ENCODE data around the gene KAZALD1. TPM values are rescaled to one million over a fixed set of nuclear protein-coding genes. Genes with fewer than 3 reads are reported as not detected.

KAZALD1 gene
- total RNA-seq = under 1 TPM; 0.25 to 0.28 TPM

GRCh38 chr10:101061624-101062231 lies at the start of gene KAZALD1:
KAZALD1 (plus strand) TSS chr10:101061989; CDS start chr10:101062593, 604 bp downstream.
- Mint-ChIP-seq H3K9me3 (no peaks in the 10 kb centered on the region), H3K27me3 (peaks cover 49% of the 10 kb centered on the region), H3K27ac (peak within 1 kb of the TSS; percentile 91), H3K4me3 (peak within 1 kb of the TSS; percentile 97), H3K4me1 (peaks cover 24% of the 10 kb centered on the region), H3K36me3 (peaks cover 2% of the 10 kb centered on the region)
- DNase-seq = no peak

DNA sequence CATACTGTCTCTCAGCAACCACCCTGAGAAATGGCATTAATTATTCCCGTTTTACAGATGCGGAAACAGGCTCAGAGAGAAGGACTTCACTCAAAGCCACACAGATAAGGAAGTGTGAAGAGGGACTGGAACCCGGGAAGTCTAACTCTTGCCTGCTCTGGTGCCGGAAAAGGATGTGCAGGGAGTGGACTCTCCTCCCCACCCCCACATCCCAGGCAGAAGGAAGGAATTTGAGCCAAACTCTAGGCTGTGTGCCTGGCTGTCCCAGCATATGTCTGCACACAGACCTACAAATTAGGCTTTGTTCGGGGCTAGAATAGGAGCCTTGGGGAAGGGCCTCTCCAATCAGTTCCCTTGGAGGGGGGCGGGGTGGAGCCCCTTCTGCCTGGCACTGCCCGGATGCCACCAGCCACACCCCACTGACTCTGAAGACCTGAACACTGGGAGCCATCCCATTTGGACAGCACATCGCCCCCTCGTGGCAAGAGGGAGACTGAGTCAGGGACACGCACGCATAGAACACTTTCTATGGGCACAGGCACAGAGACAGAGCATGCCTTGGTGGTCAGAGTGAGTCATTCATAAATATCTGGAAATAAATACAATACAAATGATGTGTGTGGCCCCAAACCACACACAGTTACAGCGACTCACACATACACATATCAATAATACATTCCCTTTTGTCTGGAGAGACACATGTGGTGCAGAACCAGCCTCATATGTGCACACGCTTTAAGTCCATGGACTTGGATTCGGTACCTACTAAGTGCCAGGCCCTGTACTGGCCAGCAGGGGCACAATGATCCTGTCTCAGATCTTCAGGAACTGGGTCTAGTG lies 49.0 kb upstream of the KAZALD1 start:
- Mint-ChIP-seq H3K27ac (peak overlapping the region; percentile 64), H3K4me1 (peaks cover 20% of the 10 kb centered on the region), H3K27me3 (peaks cover 40% of the 10 kb centered on the region), H3K9me3 (no peaks in the 10 kb centered on the region), H3K36me3 (no peaks in the 10 kb centered on the region), H3K4me3 (no peak overlapping the region)
- peak; percentile 80 for DNase-seq

- peak overlapping the region; percentile 64 for H3K27ac Mint-ChIP-seq
- H3K4me3 Mint-ChIP-seq = peak overlapping the region; percentile 50
- DNase-seq = no peak
- peaks cover 22% of the 10 kb centered on the region for H3K4me1 Mint-ChIP-seq
- H3K36me3 Mint-ChIP-seq = no peaks in the 10 kb centered on the region
- no peaks in the 10 kb centered on the region for H3K9me3 Mint-ChIP-seq
- H3K27me3 Mint-ChIP-seq = peaks cover 45% of the 10 kb centered on the region
Observed at GRCh38 chr10:101013365-101013825, 48.4 kb upstream of the KAZALD1 start.

- peak; percentile 75 for DNase-seq
- Mint-ChIP-seq H3K9me3 (no peaks in the 10 kb centered on the region), H3K36me3 (no peaks in the 10 kb centered on the region), H3K27ac (no peak overlapping the region), H3K27me3 (peaks cover 53% of the 10 kb centered on the region), H3K4me3 (no peak overlapping the region), H3K4me1 (peaks cover 25% of the 10 kb centered on the region)
Observed at GRCh38 chr10:101014230-101014884, 47.4 kb upstream of the KAZALD1 start.

DNA sequence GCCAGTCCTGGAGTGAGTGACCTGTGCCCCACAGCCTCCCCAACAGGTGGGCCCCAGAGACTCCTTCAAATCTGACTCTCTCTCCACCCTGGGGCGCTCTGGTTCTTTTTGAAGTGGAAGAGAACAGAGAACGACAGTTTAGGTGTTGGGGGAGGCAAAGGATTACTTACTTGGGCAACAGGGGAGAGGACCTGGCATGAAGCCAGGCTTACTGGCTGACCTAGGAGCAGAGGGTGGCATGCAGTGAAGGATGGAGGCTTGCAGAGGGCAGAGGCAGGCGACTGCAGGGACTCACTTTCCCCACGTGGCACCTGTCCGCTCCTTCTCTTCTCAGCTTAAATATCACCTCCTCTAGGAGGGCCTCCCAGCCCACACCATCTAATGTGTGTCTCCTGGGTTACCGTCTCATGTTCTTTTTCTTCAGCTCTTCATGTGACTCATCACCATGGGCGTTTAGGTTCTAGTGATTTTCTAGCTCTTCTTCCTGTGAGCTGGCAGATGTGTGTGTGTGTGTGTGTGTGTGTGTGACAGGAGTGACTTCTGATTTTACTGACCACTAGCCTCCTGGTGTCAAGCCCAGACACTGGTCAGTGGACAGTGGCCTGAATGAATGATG lies 46.7 kb upstream of the KAZALD1 start:
- Mint-ChIP-seq H3K4me3 (no peak overlapping the region), H3K4me1 (peaks cover 26% of the 10 kb centered on the region)
- DNase-seq = no peak

DNA sequence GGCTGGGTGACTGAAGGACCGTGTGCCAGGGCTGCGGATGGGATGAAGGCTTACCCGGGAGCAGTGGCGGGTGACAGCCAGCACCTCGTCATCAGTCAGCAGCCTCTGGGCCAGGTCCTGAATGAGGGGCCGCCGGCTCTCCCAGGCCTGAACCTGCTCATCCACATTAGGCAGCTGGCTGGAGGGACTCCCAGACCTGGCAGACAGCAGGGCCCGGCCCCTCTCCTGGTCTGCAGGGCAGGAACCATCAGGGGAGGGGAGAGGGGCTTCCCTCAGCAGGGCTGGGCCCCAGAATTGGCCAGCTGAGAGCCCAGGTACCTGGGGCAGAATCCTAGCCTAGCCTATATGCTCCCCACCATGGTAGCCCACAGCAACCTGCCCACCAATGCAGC lies 46.2 kb upstream of the KAZALD1 start:
- DNase-seq = no peak
- Mint-ChIP-seq H3K9me3 (no peaks in the 10 kb centered on the region), H3K36me3 (no peaks in the 10 kb centered on the region), H3K27ac (no peak overlapping the region), H3K4me3 (no peak overlapping the region), H3K27me3 (peaks cover 62% of the 10 kb centered on the region), H3K4me1 (peaks cover 26% of the 10 kb centered on the region)

More for the DNA sequence above, 46.7 kb upstream of the KAZALD1 start:
- no peak overlapping the region for H3K27ac Mint-ChIP-seq
- H3K36me3 Mint-ChIP-seq = no peaks in the 10 kb centered on the region
- H3K27me3 Mint-ChIP-seq = peaks cover 58% of the 10 kb centered on the region
- no peaks in the 10 kb centered on the region for H3K9me3 Mint-ChIP-seq

DNA sequence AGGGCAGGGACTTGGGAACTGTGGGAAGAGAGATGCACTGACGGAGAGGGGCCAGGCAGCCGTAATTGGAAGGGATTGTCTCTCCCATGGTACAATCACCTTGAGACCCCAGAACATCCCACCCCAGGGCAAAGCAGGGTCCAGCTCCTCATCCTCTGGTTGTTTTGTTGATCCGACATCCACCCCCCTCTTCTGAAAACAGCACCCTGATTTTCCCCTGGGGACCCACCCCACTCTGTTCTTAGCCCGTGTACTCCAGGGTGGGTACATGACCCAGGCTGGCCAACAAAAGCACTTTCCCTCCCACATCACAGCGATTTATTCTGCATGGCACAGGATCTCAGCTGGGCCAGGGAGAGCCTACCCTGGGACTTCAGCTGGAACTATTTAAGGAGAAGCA lies 45.0 kb upstream of the KAZALD1 start:
- Mint-ChIP-seq H3K36me3 (no peaks in the 10 kb centered on the region), H3K4me1 (peaks cover 26% of the 10 kb centered on the region), H3K4me3 (no peak overlapping the region), H3K27me3 (peaks cover 69% of the 10 kb centered on the region), H3K9me3 (no peaks in the 10 kb centered on the region), H3K27ac (no peak overlapping the region)
- DNase-seq = no peak

- no peak overlapping the region for H3K27ac Mint-ChIP-seq
- H3K4me1 Mint-ChIP-seq = peaks cover 21% of the 10 kb centered on the region
- H3K27me3 Mint-ChIP-seq = peaks cover 72% of the 10 kb centered on the region
- no peak overlapping the region for H3K4me3 Mint-ChIP-seq
- no peaks in the 10 kb centered on the region for H3K9me3 Mint-ChIP-seq
- DNase-seq = no peak
- no peaks in the 10 kb centered on the region for H3K36me3 Mint-ChIP-seq
Observed at GRCh38 chr10:101018118-101018599, 43.6 kb upstream of the KAZALD1 start.

DNA sequence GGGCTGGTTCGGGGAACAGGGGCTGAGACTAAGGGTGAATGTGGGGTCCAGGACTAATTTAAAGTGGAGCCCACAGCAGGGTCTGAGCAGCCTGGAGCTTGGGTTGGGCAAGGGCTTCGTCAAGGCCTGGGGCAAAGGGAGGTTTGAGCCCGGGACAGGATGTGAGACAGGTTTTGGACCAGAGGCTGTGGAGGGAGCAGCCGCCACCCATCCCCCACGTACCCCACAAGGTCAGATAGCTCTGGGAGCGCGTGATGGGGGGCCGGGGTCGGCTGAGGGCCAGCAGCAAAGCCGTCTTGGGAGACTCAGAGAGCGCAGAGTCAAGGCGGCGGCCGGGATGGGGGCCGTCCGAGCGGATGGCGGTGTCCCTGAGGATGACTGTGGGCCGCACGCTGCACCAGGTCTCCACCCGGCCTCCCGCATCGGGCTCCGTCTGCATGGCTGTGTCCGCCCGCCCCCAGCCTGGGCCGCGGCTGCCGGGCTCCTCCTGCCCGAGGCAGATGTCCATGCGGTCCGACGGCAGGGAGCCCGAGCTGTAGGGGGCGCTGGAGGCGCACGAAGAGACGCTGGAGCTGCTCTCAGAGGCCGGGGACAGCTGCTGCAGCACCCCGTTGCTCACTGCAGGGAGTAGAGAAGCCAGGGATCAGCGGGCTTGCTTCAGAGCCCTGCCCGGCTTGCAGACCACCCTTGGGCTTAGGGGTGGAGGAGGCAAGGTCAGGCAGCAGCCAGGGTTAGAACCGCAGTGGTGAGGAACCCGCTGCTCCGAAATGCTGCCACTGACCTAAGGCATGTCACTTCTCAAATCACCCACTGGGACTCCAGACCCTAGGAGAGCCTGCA lies 43.0 kb upstream of the KAZALD1 start:
- peaks cover 67% of the 10 kb centered on the region for H3K27me3 Mint-ChIP-seq
- peaks cover 17% of the 10 kb centered on the region for H3K4me1 Mint-ChIP-seq
- no peaks in the 10 kb centered on the region for H3K36me3 Mint-ChIP-seq

DNA sequence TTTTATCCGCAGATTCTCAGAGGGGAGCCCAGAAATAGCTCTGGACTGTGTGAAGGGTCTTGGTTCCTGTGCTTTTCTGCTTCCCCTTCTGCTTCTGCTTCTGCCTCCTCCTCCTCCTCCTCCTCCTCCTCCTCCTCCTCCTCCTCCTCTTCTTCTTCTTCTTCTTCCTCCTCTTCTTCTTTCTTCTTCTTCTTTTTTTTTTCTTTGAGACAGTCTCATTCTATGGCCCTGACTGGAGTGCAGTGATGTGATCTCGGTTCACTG lies 42.4 kb upstream of the KAZALD1 start:
- Mint-ChIP-seq H3K9me3 (no peaks in the 10 kb centered on the region), H3K27ac (no peak overlapping the region), H3K4me3 (no peak overlapping the region), H3K27me3 (peaks cover 64% of the 10 kb centered on the region), H3K36me3 (no peaks in the 10 kb centered on the region), H3K4me1 (peaks cover 13% of the 10 kb centered on the region)
- DNase-seq = no peak

More for the DNA sequence above, 43.0 kb upstream of the KAZALD1 start:
- Mint-ChIP-seq H3K9me3 (no peaks in the 10 kb centered on the region), H3K27ac (no peak overlapping the region), H3K4me3 (no peak overlapping the region)
- DNase-seq = peak; percentile 85

GRCh38 chr10:101020427-101021075 lies 41.2 kb upstream of the KAZALD1 start:
- Mint-ChIP-seq H3K27ac (no peak overlapping the region), H3K36me3 (no peaks in the 10 kb centered on the region), H3K4me3 (no peak overlapping the region), H3K27me3 (peaks cover 52% of the 10 kb centered on the region), H3K4me1 (peaks cover 6% of the 10 kb centered on the region), H3K9me3 (no peaks in the 10 kb centered on the region)
- no peak for DNase-seq

GRCh38 chr10:101021239-101021638 lies 40.5 kb upstream of the KAZALD1 start:
- DNase-seq = no peak
- peaks cover 6% of the 10 kb centered on the region for H3K4me1 Mint-ChIP-seq
- no peaks in the 10 kb centered on the region for H3K9me3 Mint-ChIP-seq
- no peak overlapping the region for H3K27ac Mint-ChIP-seq
- no peaks in the 10 kb centered on the region for H3K36me3 Mint-ChIP-seq
- no peak overlapping the region for H3K4me3 Mint-ChIP-seq
- peaks cover 48% of the 10 kb centered on the region for H3K27me3 Mint-ChIP-seq

DNA sequence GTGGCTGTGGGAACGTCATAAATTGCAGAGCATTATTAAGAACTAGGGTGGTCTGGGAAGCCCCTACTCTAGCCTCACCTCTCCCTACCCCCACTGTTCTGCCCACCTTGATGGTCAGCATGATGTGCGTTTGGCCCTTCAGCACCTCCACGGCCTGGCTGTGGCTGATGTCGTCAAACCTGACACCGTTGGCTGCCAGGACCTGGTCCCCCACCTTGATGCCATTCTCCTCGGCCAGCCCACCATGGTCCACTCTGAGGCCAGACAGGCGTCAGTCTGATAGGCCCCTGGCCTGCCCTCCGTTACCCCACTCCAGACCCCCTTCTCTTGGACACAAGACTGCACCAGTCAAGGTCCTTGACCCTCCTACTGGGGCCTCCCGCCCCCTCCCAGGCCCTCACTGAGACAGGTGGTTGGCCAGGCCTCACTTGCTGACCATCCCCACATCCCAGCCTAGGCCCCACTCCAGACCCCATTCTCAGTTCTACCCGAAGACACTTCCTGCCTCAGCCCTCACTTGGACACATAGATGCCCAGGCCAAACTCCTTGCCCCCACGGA lies 40.0 kb upstream of the KAZALD1 start:
- Mint-ChIP-seq H3K4me3 (no peak overlapping the region), H3K36me3 (no peaks in the 10 kb centered on the region), H3K4me1 (peaks cover 6% of the 10 kb centered on the region), H3K9me3 (no peaks in the 10 kb centered on the region), H3K27me3 (peaks cover 43% of the 10 kb centered on the region), H3K27ac (no peak overlapping the region)
- no peak for DNase-seq
